OCI-LY7 (cell line): ENCODE measurements around the gene STEAP3. TPM values are rescaled to one million over a fixed set of nuclear protein-coding genes. Genes with fewer than 3 reads are reported as not detected.
A peak's percentile ranks its signal among the peaks of the same experiment; 100 is the strongest.

ENCODE experiments used
- BruUV-seq: library from RNA; stranded (reverse); fragments of 400-500 nt; replicated peaks from 2 replicates; lab custom pipeline; 2021; lab: Mats Ljungman, UMichigan
- CTCF ChIA-PET: fragments of 300-600 bp; sonication (Branson Sonifier 250); formaldehyde crosslinking; loops from one replicate; lab custom pipeline; 2022; ENCODE audit warnings: antibody characterized with exemption; ENCODE audit not compliant: unreplicated experiment; lab: Charles Lee
- POLR2A ChIA-PET: fragments of 300-600 bp; sonication (Branson Sonifier 250); formaldehyde crosslinking; loops from one replicate; lab custom pipeline; 2022; ENCODE audit warnings: antibody characterized with exemption; lab: Charles Lee
- DNase-seq: peaks from one replicate; pipeline ENCODE4 v3.0.0-alpha.2; 2015; ENCODE audit warnings: low spot score
- H2AFZ ChIP-seq: fragments of 200-600 bp; sonication (generic), shearing (Covaris generic); 2 replicates; pipeline ENCODE4 v1.6.1; 2014; ENCODE audit warnings: mild to moderate bottlenecking, antibody characterized with exemption, low read length, moderate library complexity
- H3K27ac ChIP-seq: fragments of 200-600 bp; sonication (generic); 2 replicates; pipeline ENCODE4 v1.5.1; 2014; ENCODE audit warnings: mixed run types, low read depth, mild to moderate bottlenecking, moderate library complexity, low read length, inconsistent platforms; ENCODE audit not compliant: poor library complexity, severe bottlenecking
- H3K36me3 ChIP-seq: fragments of 200-600 bp; sonication (generic); 2 replicates; pipeline ENCODE4 v1.6.1; 2014; ENCODE audit warnings: mild to moderate bottlenecking, antibody characterized with exemption, low read length, moderate library complexity, mixed read lengths; ENCODE audit not compliant: insufficient read depth
- H3K4me1 ChIP-seq: fragments of 200-600 bp; sonication (generic); 2 replicates; pipeline ENCODE4 v1.5.1; 2014; ENCODE audit warnings: mild to moderate bottlenecking, low read length; ENCODE audit not compliant: insufficient read depth, poor library complexity, severe bottlenecking
- H3K4me2 ChIP-seq: fragments of 200-600 bp; sonication (generic); 2 replicates; pipeline ENCODE4 v1.6.1; 2014; ENCODE audit warnings: mild to moderate bottlenecking, low read length
- H3K4me3 ChIP-seq: fragments of 200-600 bp; sonication (generic); 2 replicates; pipeline ENCODE4 v1.5.1; 2014; ENCODE audit warnings: mild to moderate bottlenecking, low read depth, low read length; ENCODE audit not compliant: poor library complexity, severe bottlenecking
- H3K79me2 ChIP-seq: fragments of 200-600 bp; sonication (generic); 2 replicates; pipeline ENCODE4 v1.6.1; 2016; ENCODE audit warnings: low read depth, mild to moderate bottlenecking, low read length, moderate library complexity, mixed read lengths; ENCODE audit not compliant: insufficient read depth
- H3K9me2 ChIP-seq: fragments of 200-600 bp; sonication (generic); 2 replicates; pipeline ENCODE4 v1.6.1; 2016; ENCODE audit warnings: mild to moderate bottlenecking, low read length, mixed read lengths; ENCODE audit not compliant: insufficient read depth
- H3K9me3 ChIP-seq: fragments of 200-600 bp; sonication (generic); 2 replicates; pipeline ENCODE4 v1.6.1; 2014; ENCODE audit warnings: mild to moderate bottlenecking, mixed run types, low read length, mixed read lengths
- H4K20me1 ChIP-seq: fragments of 200-600 bp; sonication (generic); 2 replicates; pipeline ENCODE4 v1.6.1; 2014; ENCODE audit warnings: mild to moderate bottlenecking, antibody characterized with exemption, low read length, moderate library complexity, mixed read lengths; ENCODE audit not compliant: insufficient read depth
- CTCF ChIP-seq: fragments of 200-600 bp; sonication (generic); conservative IDR thresholded peaks from 2 replicates; pipeline ENCODE4 v1.5.1; 2014; ENCODE audit warnings: mild to moderate bottlenecking, antibody characterized with exemption, low read length, moderate library complexity, mixed read lengths
- EZH2phosphoT487 ChIP-seq: fragments of 200-600 bp; sonication (generic); IDR thresholded peaks from 2 replicates; pipeline ENCODE4 v1.6.1; 2018; ENCODE audit warnings: low read depth, borderline replicate concordance, mild to moderate bottlenecking, mixed run types, antibody characterized with exemption, low read length, moderate library complexity, mixed read lengths
- intact Hi-C: fragments of 100-400 bp; cut with micrococcal nuclease; formaldehyde crosslinking; loops from one replicate; pipeline ENCODE4 v1.10.0; 2022; ENCODE audit not compliant: unreplicated experiment
- total RNA-seq, 2 experiments: library from RNA; depleted of rRNA in 1 of 2; stranded (reverse); fragments of >200 nt in 1 of 2; shearing (Covaris generic) in 1 of 2; gene quantifications; 2 replicates each; pipeline ENCODE4 v1.2.3, GENCODE V29; 2014 to 2022

The STEAP3 gene
- total RNA-seq, 2 experiments from 2014 or later, result not detected

- no peaks in the 10 kb centered on the region for H3K36me3 ChIP-seq
- ChIA-PET CTCF (no interaction called here), POLR2A (no interaction called here)
- no peak overlapping the region for H2AFZ ChIP-seq
- no peaks in the 10 kb centered on the region for H3K79me2 ChIP-seq
- no peak overlapping the region for H3K4me3 ChIP-seq
- no peak overlapping the region for H3K27ac ChIP-seq
- DNase-seq, result no peak
- H3K9me3 ChIP-seq, result no peaks in the 10 kb centered on the region
- intact Hi-C loops, result no loop called here
- H4K20me1 ChIP-seq, result no peaks in the 10 kb centered on the region; the same call in 1 of the 2 replicates
- TF ChIP-seq EZH2phosphoT487, result no peak
- no peak overlapping the region for H3K4me2 ChIP-seq
- H3K4me1 ChIP-seq, result no peaks in the 10 kb centered on the region
- no peaks in the 10 kb centered on the region for H3K9me2 ChIP-seq
- no TSS peak for BruUV-seq
Measured at GRCh38 chr2:119216994-119217393, 6.6 kb upstream of the STEAP3 start.

- ChIA-PET CTCF (no interaction called here), POLR2A (no interaction called here)
- Histone ChIP-seq H3K36me3 (no peaks in the 10 kb centered on the region), H3K27ac (no peak overlapping the region), H3K79me2 (no peaks in the 10 kb centered on the region), H4K20me1 (no peaks in the 10 kb centered on the region; the same call in 1 of the 2 replicates), H3K4me1 (no peaks in the 10 kb centered on the region), H3K4me3 (no peak overlapping the region), H3K4me2 (no peak overlapping the region), H3K9me3 (no peaks in the 10 kb centered on the region), H2AFZ (no peak overlapping the region), H3K9me2 (no peaks in the 10 kb centered on the region)
- intact Hi-C loops, result no loop called here
- peak; percentile 5 for DNase-seq
- TF ChIP-seq CTCF (0 out of 2 replicates have a peak, but pooled peaks have one; percentile 38), EZH2phosphoT487 (no peak)
- no TSS peak for BruUV-seq
Measured at GRCh38 chr2:119218478-119219064, 5.1 kb upstream of the STEAP3 start.

GRCh38 chr2:119219873-119220272 lies 3.8 kb upstream of the STEAP3 start:
- no peak for DNase-seq
- no TSS peak for BruUV-seq
- H3K4me1 ChIP-seq, result no peaks in the 10 kb centered on the region
- no peak overlapping the region for H2AFZ ChIP-seq
- ChIA-PET CTCF (no interaction called here), POLR2A (no interaction called here)
- no peak overlapping the region for H3K27ac ChIP-seq
- H3K79me2 ChIP-seq, result no peaks in the 10 kb centered on the region
- no peaks in the 10 kb centered on the region for H3K36me3 ChIP-seq
- H3K4me2 ChIP-seq, result no peak overlapping the region
- H4K20me1 ChIP-seq, result no peaks in the 10 kb centered on the region; the same call in 1 of the 2 replicates
- intact Hi-C loops, result no loop called here
- no peak overlapping the region for H3K4me3 ChIP-seq
- no peaks in the 10 kb centered on the region for H3K9me2 ChIP-seq
- H3K9me3 ChIP-seq, result no peaks in the 10 kb centered on the region
- TF ChIP-seq CTCF, result no peak
- no peak for TF ChIP-seq EZH2phosphoT487
